Spleen (tissue), 11 donors: ENCODE results near the gene TBC1D10A. TPM values are rescaled to one million over a fixed set of nuclear protein-coding genes. Genes with fewer than 3 reads are reported as not detected.

Source experiments
- DNase-seq: peaks from one replicate; pipeline ENCODE4 v3.0.0-alpha.2; 2020
- H3K27ac ChIP-seq, 8 donors: fragments of 200-600 bp; sonication (generic) in 7 of 8; 1 replicate in 4 of 8; 2 replicates in 4 of 8; pipeline versions ENCODE4 v1.5.0 to v1.8.0; 2016 to 2021; ENCODE audit warnings: inconsistent platforms in 4 of 8, mild to moderate bottlenecking in 4 of 8, moderate library complexity in 1 of 8
- H3K27me3 ChIP-seq, 7 donors: fragments of 200-600 bp; sonication (generic) in 6 of 7; replicated peaks in 1 of 7; 1 replicate in 4 of 7; 2 replicates in 3 of 7; pipeline versions ENCODE4 v1.5.0 to v1.8.0; 2016 to 2021; ENCODE audit warnings: inconsistent platforms in 3 of 7, mild to moderate bottlenecking in 1 of 7
- H3K36me3 ChIP-seq, 6 donors: fragments of 200-600 bp; sonication (generic) in 5 of 6; 1 replicate in 4 of 6; 2 replicates in 2 of 6; pipeline versions ENCODE4 v1.5.0 to v1.8.0; 2016 to 2021; ENCODE audit warnings: inconsistent platforms in 2 of 6
- H3K4me1 ChIP-seq, 6 donors: fragments of 200-600 bp; sonication (generic) in 5 of 6; 1 replicate in 3 of 6; 2 replicates in 3 of 6; pipeline versions ENCODE4 v1.5.0 to v1.8.0; 2016 to 2021; ENCODE audit warnings: inconsistent platforms in 3 of 6
- H3K4me3 ChIP-seq, 8 donors: fragments of 200-600 bp; sonication (generic) in 7 of 8; 1 replicate in 4 of 8; 2 replicates in 4 of 8; pipeline versions ENCODE4 v1.5.0 to v1.8.0; 2016 to 2021; ENCODE audit warnings: inconsistent platforms in 4 of 8, mild to moderate bottlenecking in 4 of 8, moderate library complexity in 2 of 8
- H3K9me3 ChIP-seq, 8 donors: fragments of 200-600 bp; sonication (generic) in 7 of 8; 1 replicate in 4 of 8; 2 replicates in 4 of 8; pipeline versions ENCODE4 v1.5.0 to v1.8.0; 2016 to 2021; ENCODE audit warnings: inconsistent platforms in 4 of 8
- POLR2A ChIP-seq, 3 donors: fragments of 450-650 bp; IDR thresholded peaks; one replicate each; pipeline ENCODE4 v1.5.1; 2017; ENCODE audit warnings: antibody characterized with exemption in 3 of 3, mild to moderate bottlenecking in 1 of 3
- POLR2AphosphoS5 ChIP-seq, 3 donors: sonication (generic); formaldehyde crosslinking; IDR thresholded peaks; one replicate each; pipeline ENCODE4 v1.5.1; 2017; ENCODE audit warnings: antibody characterized with exemption in 3 of 3
- WGBS, 5 donors: extraction: QIAGEN DNeasy Blood & Tissue Kit in 3 of 5; methylation state at CpG; one replicate each; pipeline versions ENCODE4 v1.1.5 to v1.1.7; 2013 to 2018; 5-methylcytosine and 5-hydroxymethylcytosine counted together
- intact Hi-C: fragments of 100-400 bp; cut with DNase I; formaldehyde crosslinking; loops from one replicate; pipeline ENCODE4 v1.15.0; 2023; ENCODE audit warnings: low total_unique reads
- polyA plus RNA-seq, 3 donors: library from polyadenylated mRNA; stranded (reverse); fragments of 200-250 nt; gene quantifications; one replicate each; pipeline ENCODE4 v1.2.1, GENCODE V29; 2013
- total RNA-seq, 7 donors: library from RNA; depleted of rRNA in 3 of 7; stranded (reverse); fragments of >200 nt in 3 of 7; fragmentation: NEBNext Ultra II Directional in 4 of 7; extraction: Animal tissue kit (Norgen Biotek cat#: 25700) in 4 of 7; gene quantifications; one replicate each; pipeline versions ENCODE4 v1.1.0 to v1.2.1, GENCODE V29; 2016 to 2021
- TF ChIP-seq, protein P1 (sequence below), 11 experiments: fragments of 200-600 bp in 7 of 11; fragments of 450-650 bp in 4 of 11; sonication (generic) in 4 of 11; IDR thresholded peaks in 8 of 11; conservative IDR thresholded peaks in 3 of 11; 1 replicate in 7 of 11; 2 replicates in 4 of 11; pipeline versions ENCODE4 v1.4.0 to v1.8.0; 2016 to 2021; ENCODE audit warnings: antibody characterized with exemption in 11 of 11, inconsistent platforms in 4 of 11, mild to moderate bottlenecking in 1 of 11
- donor health status: healthy with polysubstance abuse.
- donor health status: DM: no; HTN: no; CAD: no; lungs with moderate emphysema.
- donor health status: DM: no; HTN: no; CAD: no.
- donor health status: Bipolar disorder and iron deficiency.
- donor health status: healthy.
- donor health status: DM: no; HTN: no; CAD: no.
- donor health status: DM: yes; HTN: yes; CAD: no.

Gene TBC1D10A
- total and polyA plus RNA-seq, 10 donors, result 21.1 to 46.4 (median 33.1) TPM

DNA sequence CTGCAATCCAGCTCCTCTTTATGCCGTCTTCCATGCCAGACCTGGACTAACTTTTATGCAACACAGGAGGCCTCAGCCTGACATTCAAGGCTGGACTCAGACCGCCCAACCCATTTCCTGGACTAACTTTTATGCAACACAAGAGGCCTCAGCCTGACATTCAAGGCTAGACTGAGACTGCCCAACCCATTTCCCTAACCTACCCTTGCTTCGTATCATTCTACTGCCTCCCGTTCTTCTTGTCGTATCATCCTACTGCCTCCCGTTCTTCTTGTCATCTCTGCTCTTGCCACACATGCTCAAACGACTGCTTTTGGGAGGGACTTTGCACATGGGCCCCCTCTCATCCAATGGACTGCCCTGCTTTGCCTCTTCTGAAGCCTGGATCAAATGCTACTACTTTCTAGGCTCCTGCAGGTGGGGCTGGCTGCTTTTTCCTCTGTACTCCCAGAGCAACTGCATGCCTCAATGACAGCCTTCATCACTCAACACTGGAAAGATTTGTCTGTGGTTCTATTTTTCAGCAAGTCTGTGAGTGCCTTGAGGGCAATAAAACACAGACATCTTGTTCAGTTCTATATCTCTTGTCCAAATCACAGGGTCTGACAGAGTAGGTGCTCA is 7.8 kb downstream of the TBC1D10A start:
- WGBS, 5 donors, result 32 to 68% (median 64%) methylated on average over 7 of the region's 7 CpGs
- intact Hi-C loops, result no loop called here
- no peaks in the 10 kb centered on the region for H3K27me3 ChIP-seq
- H3K36me3 ChIP-seq, result peaks cover 0 to 65% (median 0%) of the 10 kb centered on the region in 6 donors
- no peaks in the 10 kb centered on the region for H3K9me3 ChIP-seq
- peak in 1 of 3 donors; percentile 42 for TF ChIP-seq POLR2AphosphoS5 (IDR thresholded peaks at IDR 0.05)
- TF ChIP-seq, protein P1, sequence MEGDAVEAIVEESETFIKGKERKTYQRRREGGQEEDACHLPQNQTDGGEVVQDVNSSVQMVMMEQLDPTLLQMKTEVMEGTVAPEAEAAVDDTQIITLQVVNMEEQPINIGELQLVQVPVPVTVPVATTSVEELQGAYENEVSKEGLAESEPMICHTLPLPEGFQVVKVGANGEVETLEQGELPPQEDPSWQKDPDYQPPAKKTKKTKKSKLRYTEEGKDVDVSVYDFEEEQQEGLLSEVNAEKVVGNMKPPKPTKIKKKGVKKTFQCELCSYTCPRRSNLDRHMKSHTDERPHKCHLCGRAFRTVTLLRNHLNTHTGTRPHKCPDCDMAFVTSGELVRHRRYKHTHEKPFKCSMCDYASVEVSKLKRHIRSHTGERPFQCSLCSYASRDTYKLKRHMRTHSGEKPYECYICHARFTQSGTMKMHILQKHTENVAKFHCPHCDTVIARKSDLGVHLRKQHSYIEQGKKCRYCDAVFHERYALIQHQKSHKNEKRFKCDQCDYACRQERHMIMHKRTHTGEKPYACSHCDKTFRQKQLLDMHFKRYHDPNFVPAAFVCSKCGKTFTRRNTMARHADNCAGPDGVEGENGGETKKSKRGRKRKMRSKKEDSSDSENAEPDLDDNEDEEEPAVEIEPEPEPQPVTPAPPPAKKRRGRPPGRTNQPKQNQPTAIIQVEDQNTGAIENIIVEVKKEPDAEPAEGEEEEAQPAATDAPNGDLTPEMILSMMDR (IDR thresholded peaks at IDR 0.05 in 8 of 11, conservative IDR thresholded peaks at IDR 0.05 in 3 of 11), result no peak
- TF ChIP-seq POLR2A (IDR thresholded peaks at IDR 0.05), result no peak
- no peak for DNase-seq
- H3K27ac ChIP-seq, result peak overlapping the region; percentile 4 to 91 (median 78)
- H3K4me1 ChIP-seq, result peaks cover 74 to 100% (median 96%) of the 10 kb centered on the region in 6 donors
- H3K4me3 ChIP-seq, result peak overlapping the region in 1 of 8 donors; percentile 15

DNA sequence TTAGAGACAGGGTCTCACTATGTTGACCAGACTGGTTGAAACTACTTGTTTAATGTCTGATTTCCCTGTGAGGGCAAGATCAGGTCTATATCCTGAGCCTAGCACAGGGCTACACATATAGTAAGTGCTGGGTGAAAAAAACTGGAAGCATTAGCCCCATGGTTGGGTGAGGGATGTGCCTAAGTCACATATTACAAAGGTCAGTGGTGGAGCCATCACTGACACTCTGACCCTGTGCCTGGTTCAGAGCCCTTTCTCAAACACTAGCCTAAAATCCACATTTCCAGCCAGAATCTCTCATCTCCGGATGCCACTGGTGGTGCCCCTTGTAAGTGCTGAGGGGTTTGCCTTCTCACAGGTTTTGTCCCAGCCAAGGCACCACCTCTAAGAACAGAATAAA is 9.0 kb downstream of the TBC1D10A start:
- Histone ChIP-seq H3K27me3 (no peaks in the 10 kb centered on the region), H3K4me1 (peaks cover 74 to 100% (median 95%) of the 10 kb centered on the region in 6 donors), H3K27ac (peak overlapping the region; percentile 4 to 91 (median 78)), H3K36me3 (peaks cover 0 to 54% (median 0%) of the 10 kb centered on the region in 6 donors), H3K9me3 (no peaks in the 10 kb centered on the region), H3K4me3 (peak overlapping the region in 1 of 8 donors; percentile 15)
- TF ChIP-seq POLR2A (IDR thresholded peaks at IDR 0.05) (no peak), POLR2AphosphoS5 (IDR thresholded peaks at IDR 0.05) (no peak)
- TF ChIP-seq, protein P1 (IDR thresholded peaks at IDR 0.05 in 8 of 11, conservative IDR thresholded peaks at IDR 0.05 in 3 of 11), result no peak
- 85 to 100% (median 100%) methylated on average over 1 of the region's 1 CpG for WGBS, 5 donors
- DNase-seq, result no peak
- intact Hi-C loops, result no loop called here

DNA sequence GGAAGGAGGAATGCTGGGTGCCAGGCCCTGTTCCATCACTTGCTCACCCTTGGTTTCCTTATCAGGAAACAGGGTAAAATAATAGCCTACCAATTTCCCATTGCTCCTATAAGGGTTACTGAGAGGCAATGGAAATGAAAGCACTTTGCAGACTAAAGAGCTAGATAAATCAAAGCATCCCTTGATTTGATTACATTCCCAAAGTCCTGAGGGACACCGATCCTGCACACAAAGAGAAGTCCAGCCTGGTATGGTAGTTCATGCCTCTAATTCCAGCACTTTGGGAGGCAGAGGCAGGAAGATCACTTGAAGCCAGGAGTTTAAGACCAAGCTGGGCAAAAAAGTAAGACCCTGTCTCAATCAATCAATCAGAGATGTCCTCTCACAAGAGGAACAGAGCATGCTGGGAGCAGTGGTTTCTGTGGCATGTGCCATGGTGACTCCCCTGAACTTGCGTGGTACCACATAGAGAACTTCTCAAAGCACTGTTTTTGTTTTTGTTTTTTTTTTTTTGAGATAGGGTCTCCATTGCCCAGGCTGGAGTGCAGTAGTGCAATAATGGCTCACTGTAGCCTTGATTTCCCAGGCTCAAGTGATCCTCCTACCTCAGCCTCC is 10.7 kb downstream of the TBC1D10A start:
- no peak for DNase-seq
- TF ChIP-seq POLR2A (IDR thresholded peaks at IDR 0.05), result no peak
- TF ChIP-seq, protein P1 (IDR thresholded peaks at IDR 0.05 in 8 of 11, conservative IDR thresholded peaks at IDR 0.05 in 3 of 11), result no peak
- no peak for TF ChIP-seq POLR2AphosphoS5 (IDR thresholded peaks at IDR 0.05)
- H3K4me1 ChIP-seq, result peaks cover 80 to 100% (median 98%) of the 10 kb centered on the region in 6 donors

DNA sequence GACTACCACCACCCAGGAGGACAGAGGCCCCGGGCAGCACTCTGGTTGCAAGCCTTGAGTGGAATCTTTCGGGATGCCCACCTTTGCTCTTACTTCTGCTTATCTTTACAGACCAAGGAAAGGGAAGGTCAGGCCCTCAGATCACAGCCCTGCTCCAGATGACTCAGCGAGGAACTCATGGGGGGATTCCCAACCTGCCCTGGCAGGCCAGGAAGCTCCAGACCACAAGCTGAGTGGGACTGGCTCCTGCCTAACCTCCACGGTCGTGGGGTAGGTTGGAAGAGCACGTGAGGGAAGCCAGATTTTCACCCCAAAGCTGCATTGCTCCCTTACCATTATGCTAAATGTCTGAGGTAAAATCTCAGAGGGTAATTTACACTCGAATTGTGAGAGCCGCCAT is 11.8 kb downstream of the TBC1D10A start:
- H3K27me3 ChIP-seq, result no peaks in the 10 kb centered on the region
- H3K27ac ChIP-seq, result peak overlapping the region in 5 of 8 donors; percentile 5 to 91 (median 85)
- peaks cover 0 to 35% (median 0%) of the 10 kb centered on the region in 6 donors for H3K36me3 ChIP-seq
- no peak for DNase-seq
- WGBS, 5 donors, result 31 to 46% (median 35%) methylated on average over 7 to 8 of the region's 8 CpGs
- H3K9me3 ChIP-seq, result no peaks in the 10 kb centered on the region
- peaks cover 85 to 100% (median 99%) of the 10 kb centered on the region in 6 donors for H3K4me1 ChIP-seq
- no peak overlapping the region for H3K4me3 ChIP-seq
- intact Hi-C loops, result no loop called here
- TF ChIP-seq POLR2A (IDR thresholded peaks at IDR 0.05) (no peak), POLR2AphosphoS5 (IDR thresholded peaks at IDR 0.05) (peak in 1 of 3 donors; percentile 39)
- TF ChIP-seq, protein P1 (IDR thresholded peaks at IDR 0.05 in 8 of 11, conservative IDR thresholded peaks at IDR 0.05 in 3 of 11), result no peak

More for the DNA sequence above, 10.7 kb downstream of the TBC1D10A start:
- 85 to 89% (median 87%) methylated on average over 2 of the region's 2 CpGs for WGBS, 5 donors
- Histone ChIP-seq H3K9me3 (no peaks in the 10 kb centered on the region), H3K4me3 (no peak overlapping the region), H3K27me3 (no peaks in the 10 kb centered on the region), H3K36me3 (peaks cover 0 to 47% (median 0%) of the 10 kb centered on the region in 6 donors), H3K27ac (peak overlapping the region in 6 of 8 donors; percentile 5 to 91 (median 54))
- intact Hi-C loops, result no loop called here
